ENCODE measurements around the gene OGN. TPM values are rescaled to one million over a fixed set of nuclear protein-coding genes. Genes with fewer than 3 reads are reported as not detected.

The OGN gene
- total RNA-seq, 2 experiments from 2014 or later, result not detected

DNA sequence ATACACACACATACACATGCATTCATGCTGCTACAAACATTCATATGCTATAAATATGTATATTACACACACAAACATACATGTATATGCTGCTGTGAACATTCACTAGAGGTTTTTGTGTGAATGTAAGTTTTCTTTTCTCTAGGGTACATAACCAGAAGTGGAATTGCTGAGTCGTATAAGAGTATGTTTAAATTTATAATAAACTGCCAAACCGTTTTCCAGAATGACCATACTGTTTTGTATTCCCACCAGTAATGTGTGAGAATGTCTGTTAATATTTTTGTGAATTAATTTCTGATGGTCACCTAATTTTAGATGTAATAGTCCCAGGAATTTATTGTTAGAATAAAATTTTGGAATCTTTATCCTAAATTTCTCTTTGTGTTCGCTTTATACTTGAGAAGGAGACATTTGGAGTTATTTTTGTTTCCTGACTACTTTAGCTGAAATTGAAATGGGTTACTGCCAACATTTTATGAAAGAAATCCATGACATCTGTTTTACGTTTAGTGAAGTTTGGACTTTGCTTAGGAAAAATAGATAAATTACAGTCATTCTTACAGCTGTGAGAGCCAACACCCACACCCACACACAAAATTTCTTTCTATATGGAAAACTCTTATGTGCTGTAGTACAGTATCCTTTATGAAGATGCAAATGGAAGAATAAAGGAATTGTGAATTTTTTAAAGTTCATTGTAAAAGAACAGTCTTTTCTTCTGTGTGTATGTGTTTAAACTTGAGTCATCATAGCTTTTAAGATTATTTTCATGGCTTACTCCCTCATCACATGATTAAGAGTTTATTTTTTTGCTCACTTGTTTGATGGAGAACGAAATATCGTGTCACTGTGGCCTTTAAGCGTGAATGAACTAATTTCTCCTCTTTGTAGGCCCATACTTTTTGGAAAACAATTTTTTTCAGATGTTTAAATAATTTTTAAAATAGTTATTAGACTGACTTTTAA lies 54.3 kb downstream of the OGN start:
- H3K9me2 ChIP-seq (ENCODE audit: insufficient read depth, low read length), result no peaks in the 10 kb centered on the region
- H3K27ac ChIP-seq (ENCODE audit: low read depth, low read length, poor library complexity, severe bottlenecking), result no peak overlapping the region
- H3K4me2 ChIP-seq (ENCODE audit: low read length), result no peak overlapping the region
- no peaks in the 10 kb centered on the region for H3K4me1 ChIP-seq (ENCODE audit: insufficient read depth, low read length, poor library complexity, severe bottlenecking)
- DNase-seq (ENCODE audit: low spot score), result no peak
- ChIA-PET CTCF (ENCODE audit: unreplicated experiment) (no interaction called here), POLR2A (no interaction called here)
- intact Hi-C loops (cut with micrococcal nuclease; ENCODE audit: unreplicated experiment), result no loop called here
- TF ChIP-seq, protein P1, sequence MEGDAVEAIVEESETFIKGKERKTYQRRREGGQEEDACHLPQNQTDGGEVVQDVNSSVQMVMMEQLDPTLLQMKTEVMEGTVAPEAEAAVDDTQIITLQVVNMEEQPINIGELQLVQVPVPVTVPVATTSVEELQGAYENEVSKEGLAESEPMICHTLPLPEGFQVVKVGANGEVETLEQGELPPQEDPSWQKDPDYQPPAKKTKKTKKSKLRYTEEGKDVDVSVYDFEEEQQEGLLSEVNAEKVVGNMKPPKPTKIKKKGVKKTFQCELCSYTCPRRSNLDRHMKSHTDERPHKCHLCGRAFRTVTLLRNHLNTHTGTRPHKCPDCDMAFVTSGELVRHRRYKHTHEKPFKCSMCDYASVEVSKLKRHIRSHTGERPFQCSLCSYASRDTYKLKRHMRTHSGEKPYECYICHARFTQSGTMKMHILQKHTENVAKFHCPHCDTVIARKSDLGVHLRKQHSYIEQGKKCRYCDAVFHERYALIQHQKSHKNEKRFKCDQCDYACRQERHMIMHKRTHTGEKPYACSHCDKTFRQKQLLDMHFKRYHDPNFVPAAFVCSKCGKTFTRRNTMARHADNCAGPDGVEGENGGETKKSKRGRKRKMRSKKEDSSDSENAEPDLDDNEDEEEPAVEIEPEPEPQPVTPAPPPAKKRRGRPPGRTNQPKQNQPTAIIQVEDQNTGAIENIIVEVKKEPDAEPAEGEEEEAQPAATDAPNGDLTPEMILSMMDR (conservative IDR thresholded peaks at IDR 0.05; ENCODE audit: low read length), result no peak
- no peaks in the 10 kb centered on the region for H3K9me3 ChIP-seq (ENCODE audit: low read length)
- peaks cover 71% of the 10 kb centered on the region for H3K36me3 ChIP-seq (ENCODE audit: insufficient read depth, low read length)
- no peaks in the 10 kb centered on the region for H3K79me2 ChIP-seq (ENCODE audit: insufficient read depth, low read depth, low read length)
- no TSS peak for BruUV-seq (replicated peaks)
- no peaks in the 10 kb centered on the region for H4K20me1 ChIP-seq (ENCODE audit: insufficient read depth, low read length)
- H2AFZ ChIP-seq (ENCODE audit: low read length), result no peak overlapping the region
- H3K4me3 ChIP-seq (ENCODE audit: low read depth, low read length, poor library complexity, severe bottlenecking), result no peak overlapping the region

DNA sequence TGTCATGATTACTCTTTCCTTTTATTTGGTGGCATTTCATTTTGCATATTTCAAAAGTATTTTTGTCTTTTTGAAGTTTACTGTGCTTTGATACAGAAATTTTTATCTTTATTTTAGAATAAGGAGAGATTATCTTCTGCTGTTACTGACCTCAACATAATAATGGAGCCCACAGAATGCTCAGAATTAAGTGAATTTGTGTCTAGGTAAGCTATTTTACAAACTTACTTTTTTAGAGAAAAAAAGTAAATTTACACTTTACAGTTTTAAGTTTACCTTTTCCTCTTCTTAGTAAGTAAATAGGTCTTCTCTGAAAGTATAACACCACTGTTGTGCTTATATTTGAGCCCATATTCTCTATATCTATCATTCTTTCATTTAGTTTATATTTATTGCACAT lies 58.8 kb downstream of the OGN start:
- ChIA-PET CTCF (ENCODE audit: unreplicated experiment) (no interaction called here), POLR2A (no interaction called here)
- H2AFZ ChIP-seq (ENCODE audit: low read length), result no peak overlapping the region
- H4K20me1 ChIP-seq (ENCODE audit: insufficient read depth, low read length), result no peaks in the 10 kb centered on the region
- intact Hi-C loops (cut with micrococcal nuclease; ENCODE audit: unreplicated experiment), result no loop called here
- H3K4me2 ChIP-seq (ENCODE audit: low read length), result no peak overlapping the region
- no peaks in the 10 kb centered on the region for H3K9me2 ChIP-seq (ENCODE audit: insufficient read depth, low read length)
- no peak for TF ChIP-seq EZH2phosphoT487 (IDR thresholded peaks at IDR 0.05; ENCODE audit: borderline replicate concordance, low read depth, low read length)
- TF ChIP-seq, protein P1 (conservative IDR thresholded peaks at IDR 0.05; ENCODE audit: low read length), result no peak
- no TSS peak for BruUV-seq (replicated peaks)
- no peak overlapping the region for H3K4me3 ChIP-seq (ENCODE audit: low read depth, low read length, poor library complexity, severe bottlenecking)
- H3K36me3 ChIP-seq (ENCODE audit: insufficient read depth, low read length), result peaks cover 67% of the 10 kb centered on the region
- DNase-seq (ENCODE audit: low spot score), result no peak
- H3K4me1 ChIP-seq (ENCODE audit: insufficient read depth, low read length, poor library complexity, severe bottlenecking), result no peaks in the 10 kb centered on the region
- no peaks in the 10 kb centered on the region for H3K79me2 ChIP-seq (ENCODE audit: insufficient read depth, low read depth, low read length)
- H3K27ac ChIP-seq (ENCODE audit: low read depth, low read length, poor library complexity, severe bottlenecking), result no peak overlapping the region
- H3K9me3 ChIP-seq (ENCODE audit: low read length), result no peaks in the 10 kb centered on the region

DNA sequence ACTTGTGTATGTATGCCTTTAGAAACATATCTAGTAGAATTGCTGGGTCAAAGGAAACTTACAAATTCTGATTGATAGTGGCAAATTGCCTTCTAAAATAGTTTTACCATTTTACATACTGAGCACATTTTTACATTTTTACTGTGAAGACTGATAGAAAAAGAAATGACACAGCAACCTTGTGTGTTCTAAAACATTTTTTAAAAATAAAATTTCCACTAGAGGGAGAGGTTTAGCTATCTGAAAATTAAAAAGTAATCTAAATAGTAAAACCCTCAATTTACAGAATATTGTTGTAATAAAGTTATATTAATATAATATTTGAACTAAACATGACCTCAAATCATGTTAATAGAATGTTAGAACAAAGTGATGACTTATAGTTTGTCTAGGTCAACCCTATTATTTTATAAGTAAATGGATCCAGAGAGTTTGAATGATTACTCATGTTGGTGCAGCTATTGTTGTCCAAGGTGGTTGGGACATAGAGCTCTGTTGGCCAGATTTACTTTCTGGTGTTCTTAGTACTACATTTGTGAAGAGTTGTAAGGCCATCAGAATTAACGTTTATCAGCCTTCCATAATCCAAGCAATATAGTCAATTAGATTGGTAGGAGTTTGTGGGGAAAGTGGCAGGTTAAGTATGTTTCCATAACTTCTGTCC lies 61.4 kb downstream of the OGN start:
- Histone ChIP-seq H3K4me3 (ENCODE audit: low read depth, low read length, poor library complexity, severe bottlenecking) (no peak overlapping the region), H3K4me1 (ENCODE audit: insufficient read depth, low read length, poor library complexity, severe bottlenecking) (no peaks in the 10 kb centered on the region), H4K20me1 (ENCODE audit: insufficient read depth, low read length) (no peaks in the 10 kb centered on the region), H3K9me3 (ENCODE audit: low read length) (peaks cover 6% of the 10 kb centered on the region; the same call in 1 of the 2 replicates), H2AFZ (ENCODE audit: low read length) (no peak overlapping the region), H3K4me2 (ENCODE audit: low read length) (no peak overlapping the region), H3K79me2 (ENCODE audit: insufficient read depth, low read depth, low read length) (no peaks in the 10 kb centered on the region), H3K36me3 (ENCODE audit: insufficient read depth, low read length) (peaks cover 74% of the 10 kb centered on the region), H3K27ac (ENCODE audit: low read depth, low read length, poor library complexity, severe bottlenecking) (no peak overlapping the region), H3K9me2 (ENCODE audit: insufficient read depth, low read length) (no peaks in the 10 kb centered on the region)
- CTCF ChIA-PET (ENCODE audit: unreplicated experiment), result no interaction called here
- no TSS peak for BruUV-seq (replicated peaks)
- POLR2A ChIA-PET, result no interaction called here
- no peak for DNase-seq (ENCODE audit: low spot score)
- TF ChIP-seq, protein P1 (conservative IDR thresholded peaks at IDR 0.05; ENCODE audit: low read length), result peak; percentile 25; the same call in 1 of the 2 replicates
- TF ChIP-seq EZH2phosphoT487 (IDR thresholded peaks at IDR 0.05; ENCODE audit: borderline replicate concordance, low read depth, low read length), result no peak
- intact Hi-C loops (cut with micrococcal nuclease; ENCODE audit: unreplicated experiment), result no loop called here
